ENCODE data around the gene KDELR3.

GRCh38 chr22:38489142-38489541 is 21.2 kb downstream of the KDELR3 start:
- no peak for TF ChIP-seq CTCF (IDR thresholded peaks at IDR 0.05)
- no peak for TF ChIP-seq POLR2A (IDR thresholded peaks at IDR 0.05)
- TF ChIP-seq POLR2AphosphoS5 (IDR thresholded peaks at IDR 0.05): peak in 2 of 3 donors; percentile 2 to 4
- TF ChIP-seq EP300 (IDR thresholded peaks at IDR 0.05; ENCODE audit: low read depth): no peak
